SU-DHL-6 (cell line): ENCODE results near the gene ARHGAP45.

Source experiments
- EZH2phosphoT487 ChIP-seq: fragments of 200-600 bp; sonication (generic), shearing (Covaris generic); conservative IDR thresholded peaks from 2 replicates; pipeline ENCODE4 v1.6.1; 2018; ENCODE audit warnings: mild to moderate bottlenecking, antibody characterized with exemption, low read length, moderate library complexity, mixed read lengths
- TF ChIP-seq, protein P1 (sequence below): fragments of 200-600 bp; sonication (generic); IDR thresholded peaks from one replicate; pipeline ENCODE4 v1.5.1; 2017; ENCODE audit warnings: antibody characterized with exemption, mild to moderate bottlenecking, low read length, moderate library complexity; ENCODE audit not compliant: insufficient read depth, poor library complexity, severe bottlenecking

DNA sequence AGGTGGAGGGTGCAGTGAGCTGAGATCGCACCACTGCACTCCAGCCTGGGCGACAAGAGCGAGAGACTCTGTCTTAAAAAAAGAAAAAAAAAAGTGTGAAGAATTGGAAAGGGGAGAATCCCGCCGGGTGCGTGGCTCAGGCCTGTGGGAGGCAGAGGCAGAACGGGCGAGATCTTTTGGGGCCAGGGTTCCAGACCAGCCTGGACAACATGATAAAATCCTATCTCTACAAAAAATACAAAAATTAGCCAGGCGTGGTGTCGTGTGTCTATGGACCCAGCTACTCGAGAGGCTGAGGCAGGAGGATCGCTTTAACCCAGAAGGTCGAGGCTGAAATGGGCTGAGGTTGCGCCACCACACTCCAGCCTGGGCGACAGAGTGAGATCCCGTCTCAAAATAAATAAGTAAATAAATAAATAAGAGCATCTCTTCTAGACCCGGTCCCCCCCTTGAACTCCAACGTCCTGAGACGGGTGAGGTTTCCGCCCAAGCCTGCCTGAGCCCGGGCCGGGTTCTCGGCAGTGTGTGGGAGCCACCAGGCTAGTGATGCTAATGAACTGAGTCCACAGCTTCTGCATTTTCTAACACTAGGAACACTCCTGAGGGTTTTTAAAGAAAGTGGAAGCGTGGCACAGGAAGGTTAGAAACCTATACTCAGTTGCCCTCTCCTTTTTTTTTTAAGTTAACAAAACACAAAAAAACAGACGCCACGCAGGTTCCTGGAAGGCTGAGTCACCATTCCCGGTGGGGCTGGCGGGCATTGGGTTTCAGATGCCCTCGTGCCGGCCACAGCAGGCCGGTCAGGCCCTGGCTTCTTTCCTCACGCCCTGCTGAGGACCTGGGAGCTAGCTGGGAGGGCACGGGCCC, 58.9 kb downstream of the ARHGAP45 start:
- TF ChIP-seq, protein P1, sequence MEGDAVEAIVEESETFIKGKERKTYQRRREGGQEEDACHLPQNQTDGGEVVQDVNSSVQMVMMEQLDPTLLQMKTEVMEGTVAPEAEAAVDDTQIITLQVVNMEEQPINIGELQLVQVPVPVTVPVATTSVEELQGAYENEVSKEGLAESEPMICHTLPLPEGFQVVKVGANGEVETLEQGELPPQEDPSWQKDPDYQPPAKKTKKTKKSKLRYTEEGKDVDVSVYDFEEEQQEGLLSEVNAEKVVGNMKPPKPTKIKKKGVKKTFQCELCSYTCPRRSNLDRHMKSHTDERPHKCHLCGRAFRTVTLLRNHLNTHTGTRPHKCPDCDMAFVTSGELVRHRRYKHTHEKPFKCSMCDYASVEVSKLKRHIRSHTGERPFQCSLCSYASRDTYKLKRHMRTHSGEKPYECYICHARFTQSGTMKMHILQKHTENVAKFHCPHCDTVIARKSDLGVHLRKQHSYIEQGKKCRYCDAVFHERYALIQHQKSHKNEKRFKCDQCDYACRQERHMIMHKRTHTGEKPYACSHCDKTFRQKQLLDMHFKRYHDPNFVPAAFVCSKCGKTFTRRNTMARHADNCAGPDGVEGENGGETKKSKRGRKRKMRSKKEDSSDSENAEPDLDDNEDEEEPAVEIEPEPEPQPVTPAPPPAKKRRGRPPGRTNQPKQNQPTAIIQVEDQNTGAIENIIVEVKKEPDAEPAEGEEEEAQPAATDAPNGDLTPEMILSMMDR: no peak
- TF ChIP-seq EZH2phosphoT487: no peak
